Sigmoid colon (tissue), 7 donors: ENCODE results near the gene SIGLEC8. TPM values are rescaled to one million over a fixed set of nuclear protein-coding genes. Genes with fewer than 3 reads are reported as not detected.
"Not testable (repeated sequence)": the region's sequence is repeated elsewhere in the genome, so short reads cannot be mapped to it uniquely, and the experiment has no call there.

Experiments
- DNase-seq: peaks from one replicate; pipeline ENCODE4 v3.0.0-alpha.2; 2019
- H3K27ac ChIP-seq, 4 donors: fragments of 200-600 bp; sonication (generic); one replicate each; pipeline ENCODE4 v1.5.1; 2016 to 2019; ENCODE audit warnings: mild to moderate bottlenecking in 1 of 4
- H3K27me3 ChIP-seq, 3 donors: fragments of 200-600 bp; sonication (generic); one replicate each; pipeline ENCODE4 v1.5.1; 2019; ENCODE audit warnings: mild to moderate bottlenecking in 1 of 3
- H3K36me3 ChIP-seq, 4 donors: fragments of 200-600 bp; sonication (generic); one replicate each; pipeline ENCODE4 v1.5.1; 2016 to 2019
- H3K4me1 ChIP-seq, 4 donors: fragments of 200-600 bp; sonication (generic); one replicate each; pipeline ENCODE4 v1.5.1; 2017 to 2019
- H3K4me3 ChIP-seq, 4 donors: fragments of 200-600 bp; sonication (generic); one replicate each; pipeline ENCODE4 v1.5.1; 2017 to 2019; ENCODE audit warnings: mild to moderate bottlenecking in 2 of 4, moderate library complexity in 1 of 4
- H3K9me3 ChIP-seq, 4 donors: fragments of 200-600 bp in 3 of 4; sonication (generic) in 3 of 4; one replicate each; pipeline versions ENCODE4 v1.5.1 to v1.6.1; 2013 to 2019
- EP300 ChIP-seq, 4 donors: sonication (generic); formaldehyde crosslinking; IDR thresholded peaks; one replicate each; pipeline ENCODE4 v1.6.1; 2017; ENCODE audit warnings: antibody characterized with exemption in 4 of 4
- POLR2A ChIP-seq, 2 donors: fragments of 450-650 bp; IDR thresholded peaks; one replicate each; pipeline ENCODE4 v1.6.1; 2016; ENCODE audit warnings: antibody characterized with exemption in 2 of 2, mild to moderate bottlenecking in 2 of 2, moderate library complexity in 2 of 2
- POLR2AphosphoS5 ChIP-seq, 4 donors: sonication (generic); formaldehyde crosslinking; IDR thresholded peaks; one replicate each; pipeline ENCODE4 v1.6.1; 2017; ENCODE audit warnings: antibody characterized with exemption in 4 of 4
- WGBS, 2 donors: extraction: QIAGEN DNeasy Blood & Tissue Kit; methylation state at CpG; one replicate each; pipeline ENCODE4 v1.1.7; 2013; 5-methylcytosine and 5-hydroxymethylcytosine counted together
- intact Hi-C: fragments of 100-400 bp; cut with DNase I; formaldehyde crosslinking; loops from one replicate; pipeline ENCODE4 v1.15.1; 2023
- polyA plus RNA-seq, 3 donors: library from polyadenylated mRNA; stranded (reverse); fragments of 200-250 nt; gene quantifications; one replicate each; pipeline ENCODE4 v1.2.3, GENCODE V29; 2013
- total RNA-seq, 4 donors: library from RNA; depleted of rRNA; stranded (reverse); fragments of >200 nt; gene quantifications; one replicate each; pipeline ENCODE4 v1.1.0, GENCODE V29; 2016
- TF ChIP-seq, protein P1 (sequence below), 4 experiments: fragments of 450-650 bp in 3 of 4; fragments of 200-600 bp in 1 of 4; IDR thresholded peaks; one replicate each; pipeline ENCODE4 v1.5.1; 2016 to 2019; ENCODE audit warnings: antibody characterized with exemption in 4 of 4, mild to moderate bottlenecking in 3 of 4, moderate library complexity in 2 of 4
- donor health status: healthy with polysubstance abuse.
- donor health status: Bipolar disorder and iron deficiency.
- donor health status: healthy.

Gene SIGLEC8
- total and polyA plus RNA-seq, 7 donors, result 0.36 to 4.9 (median 1.3) TPM; not detected in 3

GRCh38 chr19:51456541-51457290 lies 1.5 kb downstream of the SIGLEC8 start:
- Histone ChIP-seq H3K4me3 (no peak overlapping the region), H3K4me1 (no peaks in the 10 kb centered on the region), H3K9me3 (no peaks in the 10 kb centered on the region), H3K27me3 (peaks cover 0 to 47% (median 0%) of the 10 kb centered on the region in 3 donors), H3K36me3 (no peaks in the 10 kb centered on the region), H3K27ac (peak overlapping the region in 1 of 4 donors; percentile 4)
- TF ChIP-seq, protein P1, sequence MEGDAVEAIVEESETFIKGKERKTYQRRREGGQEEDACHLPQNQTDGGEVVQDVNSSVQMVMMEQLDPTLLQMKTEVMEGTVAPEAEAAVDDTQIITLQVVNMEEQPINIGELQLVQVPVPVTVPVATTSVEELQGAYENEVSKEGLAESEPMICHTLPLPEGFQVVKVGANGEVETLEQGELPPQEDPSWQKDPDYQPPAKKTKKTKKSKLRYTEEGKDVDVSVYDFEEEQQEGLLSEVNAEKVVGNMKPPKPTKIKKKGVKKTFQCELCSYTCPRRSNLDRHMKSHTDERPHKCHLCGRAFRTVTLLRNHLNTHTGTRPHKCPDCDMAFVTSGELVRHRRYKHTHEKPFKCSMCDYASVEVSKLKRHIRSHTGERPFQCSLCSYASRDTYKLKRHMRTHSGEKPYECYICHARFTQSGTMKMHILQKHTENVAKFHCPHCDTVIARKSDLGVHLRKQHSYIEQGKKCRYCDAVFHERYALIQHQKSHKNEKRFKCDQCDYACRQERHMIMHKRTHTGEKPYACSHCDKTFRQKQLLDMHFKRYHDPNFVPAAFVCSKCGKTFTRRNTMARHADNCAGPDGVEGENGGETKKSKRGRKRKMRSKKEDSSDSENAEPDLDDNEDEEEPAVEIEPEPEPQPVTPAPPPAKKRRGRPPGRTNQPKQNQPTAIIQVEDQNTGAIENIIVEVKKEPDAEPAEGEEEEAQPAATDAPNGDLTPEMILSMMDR (IDR thresholded peaks at IDR 0.05), result no peak
- no peak for TF ChIP-seq POLR2AphosphoS5 (IDR thresholded peaks at IDR 0.05)
- TF ChIP-seq EP300 (IDR thresholded peaks at IDR 0.05), result no peak
- no peak for TF ChIP-seq POLR2A (IDR thresholded peaks at IDR 0.05)
- intact Hi-C loops, result no loop called here
- DNase-seq, result no peak
- WGBS, 2 donors, result 65 to 77% methylated on average over 11 of the region's 11 CpGs

- TF ChIP-seq EP300 (IDR thresholded peaks at IDR 0.05), result no peak
- TF ChIP-seq, protein P1 (IDR thresholded peaks at IDR 0.05), result no peak
- TF ChIP-seq POLR2A (IDR thresholded peaks at IDR 0.05), result no peak
- TF ChIP-seq POLR2AphosphoS5 (IDR thresholded peaks at IDR 0.05), result no peak
- Histone ChIP-seq H3K4me3 (no peak overlapping the region), H3K4me1 (no peaks in the 10 kb centered on the region), H3K27me3 (peaks cover 0 to 23% (median 0%) of the 10 kb centered on the region in 3 donors), H3K9me3 (peaks cover 0 to 3% (median 0%) of the 10 kb centered on the region in 4 donors), H3K36me3 (no peaks in the 10 kb centered on the region), H3K27ac (no peak overlapping the region)
- intact Hi-C loops, result no loop called here
- no peak for DNase-seq
- 81 to 82% methylated on average over 5 of the region's 5 CpGs for WGBS, 2 donors
These were observed 7.4 kb downstream of the SIGLEC8 start for GRCh38 chr19:51450730-51451307.

- no peaks in the 10 kb centered on the region for H3K4me1 ChIP-seq
- peak; percentile 7 for DNase-seq
- H3K4me3 ChIP-seq, result no peak overlapping the region
- no peaks in the 10 kb centered on the region for H3K36me3 ChIP-seq
- no peak overlapping the region for H3K27ac ChIP-seq
- WGBS, 2 donors, result 45 to 64% methylated on average over 13 of the region's 13 CpGs
- H3K27me3 ChIP-seq, result peaks cover 0 to 14% (median 0%) of the 10 kb centered on the region in 3 donors
- intact Hi-C loops, result no loop called here
- H3K9me3 ChIP-seq, result peaks cover 0 to 3% (median 0%) of the 10 kb centered on the region in 4 donors
- TF ChIP-seq POLR2AphosphoS5 (IDR thresholded peaks at IDR 0.05), result no peak
These were observed 9.7 kb downstream of the SIGLEC8 start for GRCh38 chr19:51448411-51449016.

DNA sequence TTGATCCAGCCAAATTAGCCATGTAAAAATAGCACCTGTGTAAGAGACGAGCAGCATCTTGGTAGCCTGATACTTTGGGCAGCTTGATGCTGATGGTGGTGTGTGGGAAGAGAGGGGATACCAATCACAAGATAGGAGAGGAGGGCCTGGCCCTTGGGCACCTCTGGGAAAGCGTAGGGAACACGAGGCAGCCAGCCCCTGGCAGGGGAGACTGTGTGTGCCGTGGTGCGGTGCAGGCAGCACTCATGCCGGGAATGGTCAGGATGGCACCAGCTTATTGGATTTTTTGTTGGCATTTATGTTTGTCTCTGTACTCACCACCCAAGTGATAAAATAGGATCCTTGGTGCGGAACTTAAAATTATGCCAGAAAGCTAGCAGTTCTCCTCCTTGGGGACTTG lies 10.2 kb downstream of the SIGLEC8 start:
- no peak overlapping the region for H3K4me3 ChIP-seq
- H3K36me3 ChIP-seq, result no peaks in the 10 kb centered on the region
- no peaks in the 10 kb centered on the region for H3K4me1 ChIP-seq
- TF ChIP-seq, protein P1 (IDR thresholded peaks at IDR 0.05), result no peak
- TF ChIP-seq POLR2AphosphoS5 (IDR thresholded peaks at IDR 0.05) (no peak), EP300 (IDR thresholded peaks at IDR 0.05) (no peak), POLR2A (IDR thresholded peaks at IDR 0.05) (no peak)
- no peak overlapping the region for H3K27ac ChIP-seq
- WGBS, 2 donors, result 80 to 81% methylated on average over 7 of the region's 7 CpGs
- intact Hi-C loops, result no loop called here
- H3K9me3 ChIP-seq, result peaks cover 0 to 3% (median 0%) of the 10 kb centered on the region in 4 donors
- peaks cover 0 to 18% (median 0%) of the 10 kb centered on the region in 3 donors for H3K27me3 ChIP-seq
- no peak for DNase-seq

DNA sequence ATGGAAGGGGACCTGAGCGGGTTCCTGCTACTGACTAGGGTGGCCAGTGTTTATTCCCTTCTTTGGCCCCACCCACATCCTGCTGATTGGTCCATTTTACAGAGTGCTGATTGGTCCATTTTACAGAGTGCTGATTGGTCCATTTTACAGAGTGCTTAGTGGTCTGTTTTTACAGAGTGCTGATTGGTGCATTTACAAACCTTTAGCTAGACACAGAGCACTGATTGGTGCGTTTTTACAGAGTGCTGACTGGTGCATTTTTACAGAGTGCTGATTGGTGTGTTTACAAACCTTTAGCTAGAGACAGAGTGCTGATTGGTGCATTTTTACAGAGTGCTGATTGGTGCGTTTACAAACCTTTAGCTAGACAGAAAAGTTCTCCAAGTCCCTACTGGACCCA lies 10.7 kb downstream of the SIGLEC8 start:
- H3K9me3 ChIP-seq, H3K4me3 ChIP-seq, H3K4me1 ChIP-seq, H3K36me3 ChIP-seq, H3K27ac ChIP-seq, intact Hi-C loops, DNase-seq: not testable (repeated sequence)
- peaks cover 0 to 23% (median 0%) of the 10 kb centered on the region in 3 donors for H3K27me3 ChIP-seq
- WGBS, 2 donors, result 76 to 86% methylated on average over 3 of the region's 3 CpGs
